Left ventricle myocardium inferior (tissue), 1 donor: Measurements from ENCODE around the gene SAMD15. TPM values are rescaled to one million over a fixed set of nuclear protein-coding genes. Genes with fewer than 3 reads are reported as not detected.
"Not testable (repeated sequence)": the region's sequence is repeated elsewhere in the genome, so short reads cannot be mapped to it uniquely, and the experiment has no call there.

Source experiments
- DNase-seq: peaks from one replicate; pipeline ENCODE4 v3.0.0-alpha.2; 2020
- H3K27ac ChIP-seq: fragments of 200-600 bp; replicated peaks from 2 replicates; pipeline ENCODE4 v1.8.0; 2021
- H3K27me3 ChIP-seq: fragments of 200-600 bp; 2 replicates; pipeline ENCODE4 v1.8.0; 2021; ENCODE audit warnings: low read depth
- H3K36me3 ChIP-seq: fragments of 200-600 bp; 2 replicates; pipeline ENCODE4 v1.8.0; 2021
- H3K4me1 ChIP-seq: fragments of 200-600 bp; 2 replicates; pipeline ENCODE4 v1.8.0; 2021
- H3K4me3 ChIP-seq: fragments of 200-600 bp; 2 replicates; pipeline ENCODE4 v1.8.0; 2021; ENCODE audit warnings: mild to moderate bottlenecking, moderate library complexity
- H3K9me3 ChIP-seq: fragments of 200-600 bp; replicated peaks from 2 replicates; pipeline ENCODE4 v1.8.0; 2021
- intact Hi-C: fragments of 100-400 bp; cut with micrococcal nuclease; formaldehyde crosslinking; loops from one replicate; pipeline ENCODE4 v1.11.0; 2022
- long read RNA-seq: library from polyadenylated mRNA; unstranded; transcript quantifications from one replicate; pipeline ENCODE4 v2.0.0, GENCODE V29; 2021
- total RNA-seq: library from RNA; stranded (reverse); fragmentation: NEBNext Ultra II Directional; extraction: Animal tissue kit (Norgen Biotek cat#: 25700); gene quantifications from one replicate; pipeline ENCODE4 v1.2.1, GENCODE V29; 2021
- TF ChIP-seq, protein P1 (sequence below): fragments of 200-600 bp; IDR thresholded peaks from 2 replicates; pipeline ENCODE4 v1.8.0; 2021; ENCODE audit warnings: antibody characterized with exemption, mild to moderate bottlenecking, borderline replicate concordance
- donor health status: DM: no; HTN: yes; CAD: no; lungs with severe emphysema.

The SAMD15 gene
- 0.08 TPM for total RNA-seq
- long read RNA-seq: 0 reads

DNA sequence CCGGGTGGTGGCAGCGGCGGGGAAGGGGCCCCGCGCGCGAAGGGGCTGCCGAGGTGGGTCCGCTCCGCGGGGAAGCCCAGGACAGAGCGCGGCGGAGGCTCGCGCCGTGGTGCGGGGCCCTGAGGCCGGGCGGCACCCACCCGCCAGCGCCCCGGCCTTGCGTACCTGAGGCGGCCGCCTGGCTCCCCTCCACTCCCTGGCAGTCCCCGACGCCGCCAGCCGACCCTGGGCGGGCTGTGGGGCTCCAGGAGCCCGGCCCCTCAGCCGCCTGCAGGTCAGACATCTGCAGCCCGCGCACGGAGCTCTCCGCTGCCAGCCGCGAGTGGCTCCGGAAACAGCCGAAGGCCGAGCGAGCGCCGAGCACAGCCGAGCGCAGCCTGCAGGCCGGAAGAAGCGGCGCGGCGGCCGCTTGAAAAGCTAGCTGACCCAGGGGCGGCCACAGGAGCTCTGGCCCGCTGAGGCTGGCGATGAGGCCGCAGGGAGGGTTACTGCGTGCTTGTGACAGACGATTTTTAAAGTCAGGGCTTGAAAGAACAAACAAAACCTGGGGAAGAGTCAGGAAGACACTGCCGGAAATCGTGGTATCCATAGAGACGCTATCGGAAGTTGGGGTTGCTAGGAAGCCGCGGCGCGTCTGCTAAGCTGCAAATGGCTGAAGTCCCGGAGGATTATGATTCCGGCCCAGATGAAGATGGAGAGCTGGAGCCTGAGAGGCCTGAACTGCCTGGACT lies at the start of gene SAMD15, which contains the start of gene TMED8:
Gene SAMD15, plus strand, starts transcription at position 609 of the 731 bp plus-strand sequence. Its CDS starts 40 bp downstream, at position 649.
Gene TMED8, minus strand, starts transcription at position 324 of the 731 bp plus-strand sequence. Its CDS starts 41 bp downstream, at position 283.
- H3K27ac ChIP-seq: peak within 1 kb of the TSS; percentile 89
- H3K4me3 ChIP-seq: peak within 1 kb of the TSS; percentile 91
- intact Hi-C loops: no loop called here
- no peaks in the 10 kb centered on the region for H3K9me3 ChIP-seq
- peaks cover 28% of the 10 kb centered on the region for H3K4me1 ChIP-seq
- no peaks in the 10 kb centered on the region for H3K27me3 ChIP-seq
- DNase-seq: peak; percentile 88
- TF ChIP-seq, protein P1, sequence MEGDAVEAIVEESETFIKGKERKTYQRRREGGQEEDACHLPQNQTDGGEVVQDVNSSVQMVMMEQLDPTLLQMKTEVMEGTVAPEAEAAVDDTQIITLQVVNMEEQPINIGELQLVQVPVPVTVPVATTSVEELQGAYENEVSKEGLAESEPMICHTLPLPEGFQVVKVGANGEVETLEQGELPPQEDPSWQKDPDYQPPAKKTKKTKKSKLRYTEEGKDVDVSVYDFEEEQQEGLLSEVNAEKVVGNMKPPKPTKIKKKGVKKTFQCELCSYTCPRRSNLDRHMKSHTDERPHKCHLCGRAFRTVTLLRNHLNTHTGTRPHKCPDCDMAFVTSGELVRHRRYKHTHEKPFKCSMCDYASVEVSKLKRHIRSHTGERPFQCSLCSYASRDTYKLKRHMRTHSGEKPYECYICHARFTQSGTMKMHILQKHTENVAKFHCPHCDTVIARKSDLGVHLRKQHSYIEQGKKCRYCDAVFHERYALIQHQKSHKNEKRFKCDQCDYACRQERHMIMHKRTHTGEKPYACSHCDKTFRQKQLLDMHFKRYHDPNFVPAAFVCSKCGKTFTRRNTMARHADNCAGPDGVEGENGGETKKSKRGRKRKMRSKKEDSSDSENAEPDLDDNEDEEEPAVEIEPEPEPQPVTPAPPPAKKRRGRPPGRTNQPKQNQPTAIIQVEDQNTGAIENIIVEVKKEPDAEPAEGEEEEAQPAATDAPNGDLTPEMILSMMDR: peak; percentile 53
- no peaks in the 10 kb centered on the region for H3K36me3 ChIP-seq

GRCh38 chr14:77329872-77330271 lies 47.3 kb upstream of the SAMD15 start:
- no peaks in the 10 kb centered on the region for H3K4me1 ChIP-seq
- intact Hi-C loops: no loop called here
- no peak overlapping the region for H3K27ac ChIP-seq

DNA sequence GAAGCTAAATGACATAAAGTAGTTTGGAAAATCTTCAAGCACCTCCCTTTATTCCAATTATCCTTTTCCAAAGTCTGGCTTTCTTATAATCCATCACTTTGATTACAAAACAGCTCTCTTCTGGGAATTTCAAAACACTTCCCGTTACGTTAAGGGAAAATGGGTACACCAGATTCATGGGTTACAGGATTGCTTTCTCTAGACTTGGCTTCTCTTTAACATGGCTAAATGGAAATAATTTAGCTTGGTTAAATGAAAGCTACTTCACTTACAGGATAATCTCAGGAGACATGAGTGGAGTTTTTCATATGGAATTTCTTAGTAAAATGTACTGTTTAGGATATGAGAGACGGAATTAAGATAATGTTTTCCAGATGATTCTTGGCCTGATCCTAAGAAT lies 41.6 kb upstream of the SAMD15 start:
- Histone ChIP-seq H3K4me1 (no peaks in the 10 kb centered on the region), H3K36me3 (peaks cover 9% of the 10 kb centered on the region), H3K27me3 (no peaks in the 10 kb centered on the region), H3K4me3 (no peak overlapping the region), H3K27ac (no peak overlapping the region), H3K9me3 (no peaks in the 10 kb centered on the region)
- intact Hi-C loops: no loop called here
- TF ChIP-seq, protein P1: no peak
- no peak for DNase-seq

More at GRCh38 chr14:77329872-77330271, 47.3 kb upstream of the SAMD15 start:
- TF ChIP-seq, protein P1: no peak
- H3K4me3 ChIP-seq: no peak overlapping the region
- H3K9me3 ChIP-seq: no peaks in the 10 kb centered on the region
- no peaks in the 10 kb centered on the region for H3K36me3 ChIP-seq
- H3K27me3 ChIP-seq: no peaks in the 10 kb centered on the region
- DNase-seq: no peak

DNA sequence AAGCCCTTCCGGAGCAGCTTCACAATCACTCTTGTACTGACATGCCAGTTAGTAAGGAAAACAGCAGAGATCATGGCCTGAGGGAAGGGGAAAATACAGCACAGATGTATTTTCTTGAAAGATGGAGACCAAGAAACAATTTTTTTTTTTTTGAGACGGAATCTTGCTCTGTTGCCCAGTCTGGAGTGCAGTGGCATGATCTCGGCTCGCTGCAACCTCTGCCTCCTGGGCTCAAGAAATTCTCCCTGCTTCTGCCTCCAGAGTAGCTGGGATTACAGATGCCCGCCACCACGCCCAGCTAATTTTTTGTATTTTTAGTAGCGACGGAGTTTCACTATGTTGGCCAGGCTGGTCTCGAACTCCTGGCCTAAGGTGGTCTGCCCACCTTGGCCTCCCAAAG lies 39.9 kb upstream of the SAMD15 start:
- H3K27ac ChIP-seq, H3K9me3 ChIP-seq, H3K27me3 ChIP-seq, H3K4me1 ChIP-seq, DNase-seq, H3K4me3 ChIP-seq, intact Hi-C loops: not testable (repeated sequence)
- peaks cover 20% of the 10 kb centered on the region for H3K36me3 ChIP-seq

GRCh38 chr14:77337880-77338279 lies 39.3 kb upstream of the SAMD15 start:
- Histone ChIP-seq H3K36me3 (peaks cover 24% of the 10 kb centered on the region), H3K4me1 (no peaks in the 10 kb centered on the region), H3K27ac (no peak overlapping the region), H3K9me3 (no peaks in the 10 kb centered on the region), H3K27me3 (no peaks in the 10 kb centered on the region), H3K4me3 (no peak overlapping the region)
- no peak for DNase-seq
- TF ChIP-seq, protein P1: no peak
- intact Hi-C loops: no loop called here

GRCh38 chr14:77338302-77338701 lies 38.9 kb upstream of the SAMD15 start:
- no peak for DNase-seq
- Histone ChIP-seq H3K9me3 (no peaks in the 10 kb centered on the region), H3K4me3 (no peak overlapping the region), H3K27me3 (no peaks in the 10 kb centered on the region), H3K4me1 (no peaks in the 10 kb centered on the region), H3K36me3 (peaks cover 28% of the 10 kb centered on the region), H3K27ac (no peak overlapping the region)
- intact Hi-C loops: no loop called here
- TF ChIP-seq, protein P1: no peak
